ENCODE measurements around the gene PRKCI.
"Not testable (repeated sequence)": the region's sequence is repeated elsewhere in the genome, so short reads cannot be mapped to it uniquely, and the experiment has no call there.

The PRKCI gene

GRCh38 chr3:170296703-170297102 is 74.5 kb downstream of the PRKCI start:
- DNase-seq, result no peak

GRCh38 chr3:170301405-170301804 is 79.2 kb downstream of the PRKCI start:
- DNase-seq, result peak; percentile 60

DNA sequence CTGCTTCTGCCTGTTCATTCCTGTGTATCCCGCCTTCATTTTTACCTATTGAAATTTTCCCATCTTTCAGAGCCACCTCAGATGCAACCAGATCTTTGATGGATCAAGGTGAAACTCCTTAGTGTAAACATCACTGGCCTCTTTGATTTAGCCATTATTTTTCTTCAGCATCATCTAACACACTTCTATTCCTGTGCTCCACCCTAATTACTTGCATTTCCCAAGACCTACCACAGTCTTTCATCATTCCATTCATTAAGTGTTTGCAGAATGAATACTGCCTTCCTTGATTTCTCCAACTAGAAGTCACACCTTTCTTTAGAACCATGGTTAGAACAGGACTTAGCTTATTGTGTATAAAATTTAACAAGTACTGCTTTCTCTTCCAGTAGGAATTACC is 79.8 kb downstream of the PRKCI start:
- no peak for DNase-seq

DNA sequence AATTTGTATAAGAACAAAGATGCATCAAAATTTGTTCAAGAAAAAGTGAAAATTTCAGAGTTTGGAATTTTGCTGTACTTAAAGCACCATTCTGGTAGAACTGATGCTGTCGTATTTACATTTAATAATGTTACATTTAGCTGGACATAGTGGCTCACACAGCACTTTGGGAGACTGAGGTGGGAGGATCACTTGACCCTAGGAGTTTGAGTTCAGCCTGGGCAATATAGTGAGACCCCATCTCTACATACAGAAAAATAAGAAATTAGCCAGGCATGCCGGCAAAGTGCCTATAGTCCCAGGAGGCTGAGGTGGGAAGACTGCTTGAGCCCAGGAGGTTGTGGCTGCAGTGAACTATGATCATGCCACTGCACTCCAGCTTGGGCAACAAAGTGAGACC is 83.8 kb downstream of the PRKCI start:
- no peak for DNase-seq

GRCh38 chr3:170307671-170308405 is 85.6 kb downstream of the PRKCI start:
- DNase-seq, result peak; percentile 27

DNA sequence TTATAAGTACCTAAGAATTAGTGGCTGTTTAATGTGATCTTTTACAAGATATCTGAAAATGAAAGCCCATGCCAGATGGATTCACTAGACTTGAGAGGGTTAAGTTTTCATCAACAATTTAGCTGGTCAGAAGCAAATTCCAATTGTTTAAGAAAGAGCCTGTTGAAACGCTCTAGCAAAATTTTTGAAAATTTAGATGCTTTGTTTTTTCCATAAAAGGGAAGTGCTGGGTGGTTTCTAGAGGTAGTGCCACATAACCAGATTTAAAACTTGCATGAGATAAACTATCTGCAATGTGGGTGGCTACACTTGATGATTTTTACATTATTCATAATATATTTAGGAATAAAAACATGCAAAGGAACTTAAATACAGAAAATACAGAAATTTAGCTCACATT is 86.8 kb downstream of the PRKCI start:
- peak; percentile 54 for DNase-seq

DNA sequence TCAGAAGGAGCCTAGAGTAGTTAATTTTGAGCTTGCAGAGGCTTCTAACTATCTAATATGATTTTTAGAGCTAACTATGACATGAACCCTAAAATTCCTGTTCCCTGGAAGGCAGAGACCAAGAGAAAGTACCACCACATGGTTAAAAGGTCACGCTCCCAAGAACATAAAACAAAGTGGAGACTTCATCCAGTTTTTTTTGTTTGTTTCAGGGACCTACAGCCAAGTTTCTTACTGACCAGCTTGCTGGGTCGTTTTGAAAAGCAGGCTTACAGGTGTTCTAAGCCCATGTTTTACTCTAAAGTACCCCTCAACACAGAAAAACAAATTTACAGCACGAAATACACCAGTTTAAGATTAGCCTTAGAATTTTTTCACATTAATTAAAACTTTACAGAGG is 95.7 kb downstream of the PRKCI start:
- DNase-seq, result no peak

DNA sequence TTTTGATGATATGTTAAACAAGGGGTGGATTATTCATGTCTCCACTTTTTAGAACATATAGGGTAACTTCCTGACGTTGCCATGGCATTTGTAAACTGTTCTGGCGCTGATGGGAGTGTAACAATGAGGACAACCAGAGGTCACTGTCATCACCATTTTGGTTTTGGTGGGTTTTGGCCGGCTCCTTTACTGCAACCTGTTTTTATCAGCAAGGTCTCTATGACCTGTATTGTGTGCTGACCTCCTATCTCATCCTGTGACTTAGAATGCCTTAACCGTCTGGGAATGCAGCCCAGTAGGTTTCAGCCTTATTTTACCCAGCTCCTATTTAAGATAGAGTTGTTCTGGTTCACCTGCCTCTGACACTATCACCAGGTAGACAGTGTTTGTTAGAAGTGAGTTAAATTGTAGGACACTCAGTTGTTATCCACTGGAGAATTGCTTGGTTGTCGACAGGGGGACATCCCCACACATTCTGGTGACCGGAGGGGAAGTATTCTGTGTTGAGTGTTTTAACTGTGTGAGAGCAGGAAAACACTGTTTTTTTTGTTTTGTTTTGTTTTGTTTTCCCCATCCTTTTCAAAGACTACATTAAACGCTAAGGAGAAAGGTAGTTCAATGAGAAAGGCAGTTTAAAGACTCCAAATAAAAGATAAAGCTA is 98.4 kb downstream of the PRKCI start:
- DNase-seq, result no peak

DNA sequence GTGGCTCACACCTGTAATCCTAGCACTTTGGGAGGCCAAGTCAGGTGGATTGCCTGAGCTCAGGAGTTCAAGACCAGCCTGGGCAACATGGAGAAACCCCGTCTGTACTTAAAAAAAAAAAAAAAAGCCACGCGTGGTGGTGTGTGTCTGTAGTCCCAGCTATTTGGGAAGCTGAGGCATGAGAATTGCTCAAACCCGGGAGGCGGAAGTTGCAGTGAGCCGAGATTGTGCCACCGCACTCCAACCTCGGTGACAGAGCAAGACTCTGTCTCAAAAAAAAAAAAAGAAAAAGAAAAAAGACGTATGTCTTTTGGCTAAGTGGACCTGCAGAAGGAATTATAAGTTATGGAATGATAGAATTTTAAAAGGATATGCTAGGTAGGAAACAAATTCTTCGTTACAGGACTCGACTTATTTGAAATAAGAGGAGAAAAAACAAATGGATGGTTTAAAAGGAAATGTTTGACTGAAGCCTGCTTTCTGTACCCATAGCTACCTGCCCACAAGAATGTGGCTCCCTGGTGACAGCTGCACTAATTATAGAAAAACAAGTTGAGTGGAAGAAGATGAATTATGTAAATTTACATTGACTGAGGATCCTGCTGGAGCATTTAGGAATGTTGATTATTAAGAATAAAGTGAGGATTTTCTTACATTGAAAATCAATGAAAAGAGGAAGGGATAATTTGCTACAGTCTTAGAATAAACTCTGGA is 99.3 kb downstream of the PRKCI start:
- DNase-seq, result no peak

DNA sequence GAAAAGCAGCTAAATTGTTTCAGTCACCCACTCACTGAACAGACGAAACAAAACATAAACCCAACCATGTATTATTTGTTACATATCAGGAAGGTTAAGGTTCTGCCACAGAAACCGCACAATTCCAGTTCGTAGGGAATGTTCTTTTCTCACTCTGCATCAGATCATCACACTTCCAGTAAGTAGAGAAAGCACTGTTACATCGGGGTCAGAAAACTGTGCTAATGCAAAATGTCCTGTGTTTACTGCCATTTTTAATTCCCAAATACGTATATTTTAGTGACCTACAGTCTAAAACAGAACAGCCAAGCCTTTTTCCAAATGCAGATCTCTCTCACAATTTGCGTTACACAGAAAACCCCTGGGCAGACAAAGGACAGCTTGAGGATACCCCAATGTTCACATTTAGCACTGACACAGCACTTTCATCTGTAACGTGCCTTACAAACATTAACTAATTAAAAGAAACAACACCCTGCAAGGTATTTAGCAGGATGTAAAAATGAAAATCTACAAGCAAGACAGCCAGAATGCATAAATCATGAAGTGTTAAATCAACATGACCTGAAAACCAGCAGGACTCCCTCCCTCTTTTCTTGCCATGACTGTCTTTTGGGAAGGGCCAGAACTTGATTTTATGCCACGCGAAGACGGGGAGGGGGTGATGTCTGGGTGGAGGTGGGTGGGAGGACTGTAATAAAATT is 100.5 kb downstream of the PRKCI start:
- DNase-seq, result no peak

DNA sequence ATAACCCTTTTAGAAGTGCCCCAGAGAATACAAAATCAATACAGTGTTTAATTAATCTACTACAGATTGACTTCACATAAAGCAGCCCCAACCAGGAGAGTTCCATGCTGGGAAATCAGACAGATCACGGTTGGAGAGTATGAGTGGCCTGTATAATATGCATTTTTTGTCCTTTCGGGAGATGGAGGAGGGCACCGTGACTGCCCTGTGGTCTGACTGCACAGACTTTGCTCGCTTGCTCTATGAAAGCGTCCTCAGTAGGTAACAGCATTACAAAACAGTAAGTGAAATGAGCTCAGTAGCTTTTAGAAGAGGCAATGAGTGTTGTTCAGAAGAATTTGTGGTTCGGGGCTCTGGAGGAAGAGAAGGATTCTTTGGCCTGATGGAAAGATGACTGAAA is 101.1 kb downstream of the PRKCI start:
- DNase-seq, result peak; percentile 57

GRCh38 chr3:170324962-170325361 is 102.7 kb downstream of the PRKCI start:
- no peak for DNase-seq

DNA sequence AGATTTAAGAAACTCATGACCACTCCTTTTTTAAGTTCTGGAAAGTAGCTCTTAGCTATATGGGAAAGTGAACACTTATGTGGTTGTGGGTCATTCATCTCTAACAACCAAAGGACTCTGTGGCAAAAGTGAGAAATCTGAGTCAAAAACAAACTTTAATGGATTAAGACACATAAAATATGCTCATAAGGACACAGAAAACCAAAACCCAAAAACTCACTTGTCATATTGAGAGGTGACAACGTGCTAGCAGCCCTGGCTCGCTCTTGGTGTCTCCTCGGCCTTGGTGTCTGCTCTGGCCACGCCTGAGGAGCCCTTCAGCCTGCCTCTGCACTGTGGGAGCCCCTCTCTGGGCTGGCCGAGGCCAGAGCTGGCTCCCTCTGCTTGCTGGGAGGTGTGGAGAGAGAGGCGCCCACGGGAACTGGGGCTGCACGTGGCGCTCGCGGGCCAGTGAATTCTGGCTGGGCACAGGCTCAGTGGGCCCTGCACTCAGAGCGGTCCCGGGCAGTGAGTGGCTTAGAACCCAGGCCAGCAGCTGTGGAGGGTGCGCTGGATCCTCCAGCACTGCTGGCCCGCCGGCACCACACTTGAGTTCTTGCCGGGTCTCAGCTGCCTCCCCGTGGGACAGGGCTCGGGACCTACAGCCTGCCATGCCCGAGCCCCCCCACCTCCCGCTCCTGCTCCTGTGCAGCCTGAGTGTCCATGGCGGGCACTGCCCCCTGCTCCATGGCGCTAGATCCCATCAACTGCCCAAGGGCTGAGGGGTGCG is 105.0 kb downstream of the PRKCI start:
- DNase-seq, result no peak

- DNase-seq, result not testable (repeated sequence)
Measured at GRCh38 chr3:170327868-170328548, 105.8 kb downstream of the PRKCI start.

DNA sequence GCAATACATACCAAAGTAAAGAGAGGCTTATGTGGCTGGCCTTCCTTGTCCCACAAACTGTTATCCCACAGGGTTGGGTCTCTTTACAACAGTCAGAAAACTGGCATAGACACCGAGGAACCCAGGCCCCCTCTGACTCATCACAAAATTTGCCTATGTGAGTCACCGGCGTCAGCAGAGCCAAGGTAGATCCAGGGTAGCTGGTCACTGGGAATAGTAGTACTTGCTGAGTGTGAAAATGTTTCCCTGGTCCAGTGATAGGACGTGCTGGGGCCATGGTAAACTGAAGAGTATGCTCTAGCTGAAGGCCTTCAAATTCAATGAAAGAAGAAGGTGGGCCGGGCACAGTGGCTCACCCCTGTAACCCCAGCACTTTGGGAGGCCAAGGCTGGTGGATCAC is 108.1 kb downstream of the PRKCI start:
- peak; percentile 34 for DNase-seq

DNA sequence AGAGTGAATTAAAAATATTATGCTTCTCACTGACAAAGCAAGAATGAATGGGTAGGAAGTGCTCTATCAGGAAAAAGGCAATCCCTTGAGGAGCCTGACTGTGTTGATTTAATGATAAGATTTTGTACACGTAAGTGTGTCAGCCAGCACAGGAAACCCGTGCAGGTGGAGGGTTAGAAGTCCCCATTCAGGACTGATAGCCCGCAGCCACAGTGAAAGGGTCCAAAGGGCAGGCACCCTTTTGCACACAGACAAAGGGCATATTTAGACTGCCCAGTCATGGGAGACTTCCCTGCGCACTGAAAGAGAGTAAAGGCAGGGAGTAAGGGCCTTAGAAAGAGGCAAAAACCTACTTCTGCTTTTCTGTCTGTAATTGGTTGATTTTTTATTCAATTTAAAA is 108.9 kb downstream of the PRKCI start:
- DNase-seq, result no peak

- no peak for DNase-seq
Measured at GRCh38 chr3:170337420-170337819, 115.2 kb downstream of the PRKCI start.

DNA sequence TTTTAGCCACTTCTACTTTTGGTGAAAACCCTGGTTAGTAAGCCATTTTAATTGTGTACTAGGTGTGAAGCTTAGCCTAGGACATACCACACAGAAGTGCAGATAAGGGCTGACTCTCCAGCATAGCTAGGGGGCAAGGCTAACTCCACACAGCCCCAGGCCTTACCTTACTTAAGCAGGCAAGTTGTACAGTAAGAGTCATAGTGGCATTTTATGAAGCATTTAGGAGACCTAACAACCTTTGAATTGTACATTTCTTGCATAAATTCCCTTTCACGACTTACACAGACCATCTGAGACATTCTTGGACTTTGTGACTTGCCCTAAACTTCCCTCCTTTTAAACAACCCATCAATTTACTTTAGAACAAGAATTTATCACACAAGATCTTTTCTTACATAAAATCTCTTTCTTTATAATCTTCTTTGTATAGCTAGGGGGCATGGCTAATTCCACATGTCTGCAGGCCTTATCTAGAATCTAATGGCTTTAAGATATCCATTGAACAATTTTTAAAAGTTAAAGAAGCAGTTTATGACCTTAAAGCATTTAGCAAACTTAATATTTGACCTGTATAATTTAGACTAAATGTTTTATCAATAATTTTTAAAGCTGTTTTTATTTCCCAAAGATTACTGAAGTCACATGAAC is 116.6 kb downstream of the PRKCI start:
- DNase-seq, result no peak

DNA sequence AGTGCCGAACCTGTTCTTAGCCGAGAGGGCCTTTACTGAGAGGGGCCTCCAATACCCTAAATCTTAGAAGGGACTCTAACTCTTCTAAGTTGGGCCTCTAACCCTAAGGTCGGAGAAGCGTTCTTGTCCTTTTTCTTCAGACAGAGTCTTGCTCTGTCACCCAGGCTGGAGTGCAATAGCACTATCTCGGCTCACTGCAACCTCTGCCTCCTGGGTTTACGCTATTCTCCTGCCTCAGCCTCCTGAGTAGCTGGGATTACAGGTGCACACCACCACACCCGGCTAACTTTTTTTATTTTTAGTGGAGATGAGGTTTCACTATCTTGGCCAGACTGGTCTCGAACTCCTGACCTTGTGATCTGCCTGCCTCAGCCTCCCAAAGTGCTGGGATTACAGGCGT is 120.0 kb downstream of the PRKCI start:
- DNase-seq, result not testable (repeated sequence)

DNA sequence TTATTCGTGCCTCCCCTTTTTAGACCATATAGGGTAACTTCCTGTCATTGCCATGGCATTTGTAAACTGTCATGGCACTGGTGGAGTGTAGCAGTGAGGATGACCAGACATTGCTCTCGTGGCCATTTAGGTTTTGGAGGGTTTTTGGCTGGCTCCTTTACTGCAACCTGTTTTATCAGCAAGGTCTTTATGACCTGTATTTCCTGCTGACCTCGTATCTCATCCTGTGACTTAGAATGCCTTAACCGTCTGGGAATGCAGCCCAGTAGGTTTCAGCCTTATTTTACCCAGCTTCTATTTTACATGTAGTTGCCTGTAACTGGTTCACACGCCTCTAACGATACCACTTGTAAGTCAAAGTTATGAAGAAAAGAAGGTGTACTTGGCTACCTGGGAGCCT is 121.6 kb downstream of the PRKCI start:
- not testable (repeated sequence) for DNase-seq

GRCh38 chr3:170344971-170345370 is 122.7 kb downstream of the PRKCI start:
- DNase-seq, result peak; percentile 31

All from fibroblast of upper back skin (primary cell).